ENCODE measurements around the gene C1QA. TPM values are rescaled to one million over a fixed set of nuclear protein-coding genes. Genes with fewer than 3 reads are reported as not detected.

The C1QA gene
- total RNA-seq, 3 donors from 2014 or later: 55.7 to 355 (median 104) TPM

DNA sequence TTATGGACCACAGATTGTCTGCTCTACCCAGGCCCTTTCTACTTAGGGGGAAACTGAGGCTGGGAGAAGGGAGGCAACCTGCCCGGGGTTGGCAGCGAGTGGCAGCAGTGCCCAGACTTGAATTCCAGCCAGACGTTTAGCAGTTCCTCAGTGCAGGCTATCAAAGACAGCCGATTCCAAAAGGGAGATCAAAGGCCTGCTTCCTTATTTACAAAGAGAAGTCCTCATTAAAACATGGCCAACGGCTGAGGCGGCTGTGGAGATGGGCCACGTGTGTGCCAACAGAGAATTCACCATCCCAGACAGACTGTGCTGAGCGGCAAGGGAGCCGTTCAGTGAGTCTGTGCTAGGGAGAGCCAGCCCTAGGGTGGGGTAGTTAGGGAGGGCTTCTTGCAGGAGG is 44.3 kb downstream of the C1QA start:
- no peaks in the 10 kb centered on the region for H3K36me3 ChIP-seq
- no peak overlapping the region for H3K27ac ChIP-seq
- no peaks in the 10 kb centered on the region for H3K4me1 ChIP-seq
- DNase-seq (ENCODE audit: low spot score in 2 of 2): no peak
- no peaks in the 10 kb centered on the region for H3K27me3 ChIP-seq
- intact Hi-C loops (cut with DNase I; ENCODE audit: low total_unique reads): no loop called here
- no peaks in the 10 kb centered on the region for H3K9me3 ChIP-seq
- H3K4me3 ChIP-seq: no peak overlapping the region
- TF ChIP-seq POLR2AphosphoS5 (IDR thresholded peaks at IDR 0.05) (no peak), POLR2A (IDR thresholded peaks at IDR 0.05) (no peak)
- TF ChIP-seq, protein P1, sequence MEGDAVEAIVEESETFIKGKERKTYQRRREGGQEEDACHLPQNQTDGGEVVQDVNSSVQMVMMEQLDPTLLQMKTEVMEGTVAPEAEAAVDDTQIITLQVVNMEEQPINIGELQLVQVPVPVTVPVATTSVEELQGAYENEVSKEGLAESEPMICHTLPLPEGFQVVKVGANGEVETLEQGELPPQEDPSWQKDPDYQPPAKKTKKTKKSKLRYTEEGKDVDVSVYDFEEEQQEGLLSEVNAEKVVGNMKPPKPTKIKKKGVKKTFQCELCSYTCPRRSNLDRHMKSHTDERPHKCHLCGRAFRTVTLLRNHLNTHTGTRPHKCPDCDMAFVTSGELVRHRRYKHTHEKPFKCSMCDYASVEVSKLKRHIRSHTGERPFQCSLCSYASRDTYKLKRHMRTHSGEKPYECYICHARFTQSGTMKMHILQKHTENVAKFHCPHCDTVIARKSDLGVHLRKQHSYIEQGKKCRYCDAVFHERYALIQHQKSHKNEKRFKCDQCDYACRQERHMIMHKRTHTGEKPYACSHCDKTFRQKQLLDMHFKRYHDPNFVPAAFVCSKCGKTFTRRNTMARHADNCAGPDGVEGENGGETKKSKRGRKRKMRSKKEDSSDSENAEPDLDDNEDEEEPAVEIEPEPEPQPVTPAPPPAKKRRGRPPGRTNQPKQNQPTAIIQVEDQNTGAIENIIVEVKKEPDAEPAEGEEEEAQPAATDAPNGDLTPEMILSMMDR (IDR thresholded peaks at IDR 0.05): no peak

DNA sequence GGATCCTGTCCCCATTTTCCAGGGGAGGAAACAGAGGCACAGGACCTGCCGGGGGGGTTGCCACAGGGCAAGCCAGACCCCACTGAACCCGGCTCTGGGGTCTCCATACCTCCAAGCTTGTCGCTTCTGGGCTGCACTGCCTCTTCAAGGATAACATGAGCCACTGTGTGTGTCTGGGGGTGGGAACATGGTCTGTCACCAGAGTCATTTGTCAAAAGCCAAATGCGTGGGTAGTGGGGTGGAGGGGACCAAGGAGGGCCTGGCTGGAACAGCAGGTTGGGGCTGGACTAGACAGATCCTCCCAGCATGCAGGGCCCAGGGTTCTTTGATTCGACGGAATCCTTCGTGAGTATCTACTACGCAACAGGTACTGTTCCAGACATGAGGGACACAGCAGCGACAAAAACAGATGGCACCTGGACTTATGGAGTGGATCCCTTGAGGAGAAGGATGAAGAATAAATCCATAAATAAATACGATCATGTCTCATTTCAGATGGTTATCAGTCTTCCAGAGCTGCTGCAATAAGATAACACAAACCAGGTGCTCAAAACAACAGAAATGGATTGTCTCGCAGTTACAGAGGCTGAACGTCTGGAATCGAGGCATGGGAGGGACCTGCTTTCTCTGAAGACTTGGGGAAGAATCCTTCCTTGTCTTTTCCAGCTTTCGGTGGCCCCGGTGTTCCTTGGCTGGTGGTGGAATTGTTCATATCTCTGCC is 45.3 kb downstream of the C1QA start:
- Histone ChIP-seq H3K27me3 (no peaks in the 10 kb centered on the region), H3K9me3 (no peaks in the 10 kb centered on the region), H3K4me3 (no peak overlapping the region), H3K36me3 (no peaks in the 10 kb centered on the region), H3K4me1 (no peaks in the 10 kb centered on the region), H3K27ac (no peak overlapping the region)
- intact Hi-C loops (cut with DNase I; ENCODE audit: low total_unique reads): no loop called here
- TF ChIP-seq POLR2A (IDR thresholded peaks at IDR 0.05): no peak
- TF ChIP-seq, protein P1 (IDR thresholded peaks at IDR 0.05): no peak
- no peak for TF ChIP-seq POLR2AphosphoS5 (IDR thresholded peaks at IDR 0.05)
- no peak for DNase-seq (ENCODE audit: low spot score in 2 of 2)

DNA sequence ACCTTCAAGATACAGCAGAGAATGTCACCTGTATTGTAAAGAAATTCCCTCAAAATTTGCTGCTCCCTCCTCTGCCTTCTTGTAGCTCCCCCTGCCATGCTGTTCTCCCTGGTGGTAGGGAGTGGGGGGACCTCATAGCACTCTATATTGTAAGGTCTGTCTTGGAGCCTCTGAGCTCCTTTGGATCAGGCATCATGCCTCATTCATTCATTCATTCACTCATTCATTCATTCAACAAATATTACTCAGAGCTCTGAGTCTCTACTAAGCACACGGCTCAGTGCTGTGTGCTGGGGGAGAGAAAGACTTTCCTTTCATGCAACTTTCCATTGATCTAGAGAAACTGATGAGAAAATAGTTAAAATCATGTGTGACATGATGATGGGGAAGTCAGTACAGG is 47.1 kb downstream of the C1QA start:
- no peak for DNase-seq (ENCODE audit: low spot score in 2 of 2)
- Histone ChIP-seq H3K27me3 (no peaks in the 10 kb centered on the region), H3K36me3 (no peaks in the 10 kb centered on the region), H3K27ac (no peak overlapping the region), H3K4me1 (no peaks in the 10 kb centered on the region), H3K9me3 (no peaks in the 10 kb centered on the region), H3K4me3 (no peak overlapping the region)
- intact Hi-C loops (cut with DNase I; ENCODE audit: low total_unique reads): no loop called here
- TF ChIP-seq POLR2AphosphoS5 (IDR thresholded peaks at IDR 0.05) (no peak), POLR2A (IDR thresholded peaks at IDR 0.05) (no peak)
- TF ChIP-seq, protein P1 (IDR thresholded peaks at IDR 0.05): no peak

DNA sequence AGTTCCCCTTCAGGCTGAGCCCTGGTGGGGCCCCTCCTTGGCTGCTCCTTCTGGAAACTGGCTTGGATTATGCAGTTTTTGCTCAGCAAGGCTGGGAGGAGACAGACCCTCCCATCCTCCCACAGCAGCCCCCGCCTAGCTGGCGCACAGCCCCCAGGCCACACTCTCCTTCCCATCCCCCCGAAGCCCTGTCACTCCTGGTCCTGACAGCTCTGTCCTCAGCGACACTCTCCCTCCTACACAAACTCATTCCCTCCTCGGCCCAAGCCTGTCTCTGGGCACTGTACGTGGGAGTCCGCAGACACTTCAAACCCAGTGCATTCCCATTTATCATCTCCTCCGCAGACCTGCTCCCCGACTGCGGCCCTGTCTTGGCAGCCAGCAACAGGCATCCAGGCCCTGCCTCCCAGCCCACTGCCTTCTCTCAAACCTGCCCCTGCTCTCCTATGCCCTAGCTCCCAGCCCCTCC is 49.2 kb downstream of the C1QA start:
- Histone ChIP-seq H3K9me3 (no peaks in the 10 kb centered on the region), H3K27ac (no peak overlapping the region), H3K4me3 (no peak overlapping the region), H3K27me3 (no peaks in the 10 kb centered on the region), H3K4me1 (no peaks in the 10 kb centered on the region), H3K36me3 (no peaks in the 10 kb centered on the region)
- intact Hi-C loops (cut with DNase I; ENCODE audit: low total_unique reads): no loop called here
- no peak for TF ChIP-seq POLR2A (IDR thresholded peaks at IDR 0.05)
- TF ChIP-seq, protein P1 (IDR thresholded peaks at IDR 0.05): no peak
- no peak for TF ChIP-seq POLR2AphosphoS5 (IDR thresholded peaks at IDR 0.05)
- no peak for DNase-seq (ENCODE audit: low spot score in 2 of 2)

DNA sequence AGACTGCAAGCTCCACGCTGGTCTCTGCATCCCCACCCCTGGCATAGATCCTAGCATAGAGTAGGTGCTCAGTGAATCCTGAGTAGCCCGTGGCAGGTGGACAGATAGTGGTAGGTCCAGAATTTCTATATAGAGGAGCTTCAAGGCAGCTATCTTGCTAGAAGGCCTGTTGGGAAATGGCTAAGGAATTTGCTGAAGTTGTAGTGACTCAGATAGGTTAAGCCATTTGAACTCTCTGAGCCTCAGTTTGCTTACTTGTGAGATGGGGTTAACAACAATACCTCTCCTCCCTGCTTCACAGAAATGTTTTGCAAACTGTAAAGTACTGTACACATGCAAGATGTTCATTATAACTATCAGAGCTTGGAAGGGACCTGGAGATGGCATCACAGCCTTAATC is 50.8 kb downstream of the C1QA start:
- Histone ChIP-seq H3K4me3 (no peak overlapping the region), H3K4me1 (no peaks in the 10 kb centered on the region), H3K27me3 (no peaks in the 10 kb centered on the region), H3K27ac (no peak overlapping the region), H3K36me3 (no peaks in the 10 kb centered on the region), H3K9me3 (no peaks in the 10 kb centered on the region)
- no peak for DNase-seq (ENCODE audit: low spot score in 2 of 2)
- TF ChIP-seq POLR2AphosphoS5 (IDR thresholded peaks at IDR 0.05) (no peak), POLR2A (IDR thresholded peaks at IDR 0.05) (no peak)
- TF ChIP-seq, protein P1 (IDR thresholded peaks at IDR 0.05): no peak
- intact Hi-C loops (cut with DNase I; ENCODE audit: low total_unique reads): no loop called here

All from breast epithelium (tissue), 4 donors.